Prostate gland (tissue), 2 donors: ENCODE results near the gene GSE1. TPM values are rescaled to one million over a fixed set of nuclear protein-coding genes. Genes with fewer than 3 reads are reported as not detected.

Experiments
- DNase-seq: peaks from one replicate; pipeline ENCODE4 v3.0.0-alpha.2; 2019; ENCODE audit warnings: low spot score
- H3K27ac ChIP-seq, 2 donors: fragments of 200-600 bp; sonication (generic); 2 replicates each; pipeline ENCODE4 v1.5.1; 2017 to 2019
- H3K27me3 ChIP-seq: fragments of 200-600 bp; sonication (generic); replicated peaks from 2 replicates; pipeline ENCODE4 v1.5.1; 2019; ENCODE audit not compliant: insufficient read depth
- H3K36me3 ChIP-seq, 2 donors: fragments of 200-600 bp; sonication (generic); 1 replicate in 1 of 2; 2 replicates in 1 of 2; pipeline versions ENCODE4 v1.5.1 to v1.8.1; 2017 to 2019
- H3K4me1 ChIP-seq: fragments of 200-600 bp; sonication (generic); replicated peaks from 2 replicates; pipeline ENCODE4 v1.5.1; 2019
- H3K4me3 ChIP-seq, 2 donors: fragments of 200-600 bp; sonication (generic); 2 replicates each; pipeline ENCODE4 v1.5.1; 2017 to 2019
- H3K9me3 ChIP-seq: fragments of 200-600 bp; sonication (generic); 2 replicates; pipeline ENCODE4 v1.5.1; 2017
- POLR2A ChIP-seq: fragments of 450-650 bp; IDR thresholded peaks from one replicate; pipeline ENCODE4 v1.6.1; 2016; ENCODE audit warnings: antibody characterized with exemption, mild to moderate bottlenecking
- POLR2AphosphoS5 ChIP-seq: sonication (generic); formaldehyde crosslinking; IDR thresholded peaks from one replicate; pipeline ENCODE4 v1.6.1; 2017; ENCODE audit warnings: antibody characterized with exemption
- WGBS: methylation state at CpG from one replicate; pipeline ENCODE4 v1.1.5; 2018; 5-methylcytosine and 5-hydroxymethylcytosine counted together
- intact Hi-C: fragments of 100-400 bp; cut with DNase I; formaldehyde crosslinking; loops from one replicate; pipeline ENCODE4 v1.14.2; 2022
- total RNA-seq, 2 donors: library from RNA; depleted of rRNA; stranded (reverse); fragments of >200 nt; gene quantifications; one replicate each; pipeline ENCODE4 v1.1.0, GENCODE V29; 2016
- TF ChIP-seq, protein P1 (sequence below), 4 experiments: fragments of 200-600 bp in 2 of 4; fragments of 450-650 bp in 2 of 4; sonication (generic) in 2 of 4; IDR thresholded peaks; 1 replicate in 3 of 4; 2 replicates in 1 of 4; pipeline ENCODE4 v1.5.1; 2016 to 2019; ENCODE audit warnings: antibody characterized with exemption in 4 of 4, mild to moderate bottlenecking in 2 of 4, moderate library complexity in 2 of 4

GSE1 gene
- total RNA-seq, 2 donors from 2014 or later = 41.4 to 146 TPM

DNA sequence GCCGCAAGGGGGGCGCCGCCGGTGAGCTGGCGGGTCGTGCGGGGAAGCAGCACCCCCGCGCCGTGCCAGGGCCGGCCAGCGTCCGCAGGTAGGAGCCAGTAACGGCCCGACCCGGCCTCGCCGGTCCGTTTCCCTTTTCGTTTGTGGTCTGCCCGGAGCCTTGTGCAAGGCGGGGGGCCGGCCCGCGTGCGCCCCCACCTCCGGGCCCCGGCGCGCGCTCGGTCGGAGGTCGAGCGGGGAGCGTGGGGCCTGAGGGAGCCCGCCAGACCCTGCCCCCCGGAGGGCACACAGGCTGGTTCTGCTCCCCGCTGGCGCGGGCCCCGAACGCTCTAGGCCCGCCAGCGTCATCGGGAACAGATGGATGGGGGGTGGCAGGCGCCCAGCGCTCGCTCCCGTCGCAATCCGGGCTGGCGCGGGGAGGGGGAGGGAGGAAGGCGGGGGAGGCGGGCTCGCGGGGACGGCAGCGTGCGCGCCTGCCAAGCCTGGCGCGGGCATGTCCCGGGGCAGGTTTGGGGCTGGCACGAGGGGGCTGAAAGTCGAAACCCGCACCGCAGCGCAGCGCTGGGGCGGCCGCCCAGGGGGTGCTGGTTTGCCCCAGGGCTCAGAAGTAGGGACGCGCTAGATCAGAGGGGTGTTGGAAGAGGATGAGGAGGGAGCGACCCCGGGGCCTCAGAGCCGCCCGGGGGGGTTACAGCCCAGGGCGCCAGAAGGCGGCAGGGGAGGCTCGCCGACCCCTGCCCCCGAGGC, 1.5 kb upstream of the GSE1 start:
- peak overlapping the region; percentile 95 for H3K27ac ChIP-seq
- under 1% methylated on average over 75 of the region's 84 CpGs for WGBS
- intact Hi-C loops = loop anchor here (2.0 to 10.0 kb wide), 5 partner anchors 54 to 289 kb away; no protein-coding TSS in a partner anchor
- H3K27me3 ChIP-seq = no peaks in the 10 kb centered on the region
- peak overlapping the region; percentile 58 to 68 for H3K4me3 ChIP-seq
- DNase-seq = peak; percentile 87
- peaks cover 40% of the 10 kb centered on the region for H3K4me1 ChIP-seq
- TF ChIP-seq, protein P1, sequence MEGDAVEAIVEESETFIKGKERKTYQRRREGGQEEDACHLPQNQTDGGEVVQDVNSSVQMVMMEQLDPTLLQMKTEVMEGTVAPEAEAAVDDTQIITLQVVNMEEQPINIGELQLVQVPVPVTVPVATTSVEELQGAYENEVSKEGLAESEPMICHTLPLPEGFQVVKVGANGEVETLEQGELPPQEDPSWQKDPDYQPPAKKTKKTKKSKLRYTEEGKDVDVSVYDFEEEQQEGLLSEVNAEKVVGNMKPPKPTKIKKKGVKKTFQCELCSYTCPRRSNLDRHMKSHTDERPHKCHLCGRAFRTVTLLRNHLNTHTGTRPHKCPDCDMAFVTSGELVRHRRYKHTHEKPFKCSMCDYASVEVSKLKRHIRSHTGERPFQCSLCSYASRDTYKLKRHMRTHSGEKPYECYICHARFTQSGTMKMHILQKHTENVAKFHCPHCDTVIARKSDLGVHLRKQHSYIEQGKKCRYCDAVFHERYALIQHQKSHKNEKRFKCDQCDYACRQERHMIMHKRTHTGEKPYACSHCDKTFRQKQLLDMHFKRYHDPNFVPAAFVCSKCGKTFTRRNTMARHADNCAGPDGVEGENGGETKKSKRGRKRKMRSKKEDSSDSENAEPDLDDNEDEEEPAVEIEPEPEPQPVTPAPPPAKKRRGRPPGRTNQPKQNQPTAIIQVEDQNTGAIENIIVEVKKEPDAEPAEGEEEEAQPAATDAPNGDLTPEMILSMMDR (IDR thresholded peaks at IDR 0.05) = peak in 2 of 4 experiments; percentile 19 to 22
- TF ChIP-seq POLR2A = peak; percentile 29
- no peak for TF ChIP-seq POLR2AphosphoS5
- no peaks in the 10 kb centered on the region for H3K9me3 ChIP-seq
- H3K36me3 ChIP-seq = no peaks in the 10 kb centered on the region

DNA sequence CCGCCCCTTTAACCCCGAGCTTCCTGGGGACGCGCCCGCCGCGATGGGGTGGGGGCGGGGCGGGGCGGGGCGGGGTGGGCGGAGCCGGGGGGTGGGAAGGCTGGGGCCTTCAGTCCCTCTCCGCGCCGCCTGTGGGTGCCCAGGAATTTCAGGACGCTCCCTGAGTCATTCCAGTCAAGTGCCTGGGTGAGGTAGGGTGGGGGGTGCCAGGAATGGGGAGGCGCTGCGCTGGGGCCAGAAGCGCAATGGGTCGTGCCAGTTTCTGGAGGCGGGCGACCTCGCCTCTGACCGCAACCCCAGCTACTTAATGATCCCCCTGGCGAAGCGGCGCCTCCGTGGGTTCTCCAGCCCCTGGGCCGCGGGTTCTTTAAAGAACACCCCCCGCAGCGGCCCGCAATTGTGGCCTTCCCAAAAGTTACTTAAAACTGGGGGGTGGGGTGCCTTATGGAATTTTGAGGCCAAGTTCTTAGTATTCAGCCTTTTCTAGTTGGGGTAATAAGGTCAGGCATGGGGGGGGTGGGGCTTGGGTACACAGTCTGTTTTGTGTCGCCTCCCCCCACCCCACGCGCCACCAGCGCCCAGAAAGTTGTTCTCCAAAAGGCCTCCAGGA, 826 bp upstream of the GSE1 start:
- Histone ChIP-seq H3K9me3 (no peaks in the 10 kb centered on the region), H3K4me1 (peaks cover 41% of the 10 kb centered on the region), H3K27me3 (no peaks in the 10 kb centered on the region), H3K4me3 (peak overlapping the region; percentile 58 to 68), H3K27ac (peak overlapping the region; percentile 95), H3K36me3 (no peaks in the 10 kb centered on the region)
- TF ChIP-seq, protein P1 (IDR thresholded peaks at IDR 0.05) = no peak
- peak; percentile 15 for TF ChIP-seq POLR2A
- intact Hi-C loops = loop anchor here (5.0 to 10.0 kb wide), 4 partner anchors 55 to 290 kb away; no protein-coding TSS in a partner anchor
- 4% methylated on average over 18 of the region's 38 CpGs for WGBS
- peak; percentile 87 for DNase-seq

DNA sequence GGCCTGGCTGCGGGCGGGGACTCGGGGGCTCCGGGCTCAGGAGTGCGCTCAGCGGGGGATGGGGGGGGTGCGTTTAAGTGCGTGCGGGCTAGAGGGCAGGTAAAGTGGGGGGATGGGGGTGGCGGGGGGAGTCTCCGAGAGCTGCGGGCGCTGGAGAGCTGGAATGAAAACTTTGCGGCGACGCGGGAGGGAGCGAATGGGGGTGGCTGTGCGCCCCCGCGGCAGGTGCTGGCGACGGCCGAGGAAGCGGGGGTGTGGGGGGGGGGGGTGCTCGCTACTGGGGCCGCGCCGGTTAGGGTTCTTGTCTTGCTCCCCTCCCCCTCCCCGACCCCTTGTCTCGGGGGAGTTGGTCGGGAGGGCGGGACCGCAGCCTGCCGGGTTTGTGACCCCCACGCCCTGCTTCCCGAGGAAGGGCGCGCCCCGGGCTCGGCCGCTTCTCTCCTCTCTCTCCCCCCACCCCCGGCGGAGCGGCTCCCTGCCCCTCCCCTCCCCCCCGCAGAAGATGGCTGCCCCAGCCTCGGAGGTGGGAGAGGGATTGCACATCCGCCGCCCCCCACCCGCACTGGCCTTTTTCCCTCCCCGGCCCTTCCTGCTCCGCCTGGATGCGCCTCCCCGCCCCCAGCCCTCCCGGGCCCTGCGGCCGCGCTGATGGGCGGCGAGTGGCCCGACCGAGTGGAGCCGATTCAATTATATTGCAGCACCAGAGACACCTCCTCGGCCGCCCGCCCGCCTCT, 649 bp downstream of the GSE1 start:
- Histone ChIP-seq H3K27me3 (no peaks in the 10 kb centered on the region), H3K27ac (peak overlapping the region; percentile 95), H3K36me3 (no peaks in the 10 kb centered on the region), H3K9me3 (no peaks in the 10 kb centered on the region), H3K4me3 (peak overlapping the region; percentile 58 to 68), H3K4me1 (peaks cover 38% of the 10 kb centered on the region)
- intact Hi-C loops = loop anchor here (5.0 to 10.0 kb wide), 4 partner anchors 56 to 291 kb away; no protein-coding TSS in a partner anchor
- 6% methylated on average over 48 of the region's 67 CpGs for WGBS
- TF ChIP-seq POLR2A (no peak), POLR2AphosphoS5 (no peak)
- TF ChIP-seq, protein P1 (IDR thresholded peaks at IDR 0.05) = no peak
- DNase-seq = peak; percentile 42

DNA sequence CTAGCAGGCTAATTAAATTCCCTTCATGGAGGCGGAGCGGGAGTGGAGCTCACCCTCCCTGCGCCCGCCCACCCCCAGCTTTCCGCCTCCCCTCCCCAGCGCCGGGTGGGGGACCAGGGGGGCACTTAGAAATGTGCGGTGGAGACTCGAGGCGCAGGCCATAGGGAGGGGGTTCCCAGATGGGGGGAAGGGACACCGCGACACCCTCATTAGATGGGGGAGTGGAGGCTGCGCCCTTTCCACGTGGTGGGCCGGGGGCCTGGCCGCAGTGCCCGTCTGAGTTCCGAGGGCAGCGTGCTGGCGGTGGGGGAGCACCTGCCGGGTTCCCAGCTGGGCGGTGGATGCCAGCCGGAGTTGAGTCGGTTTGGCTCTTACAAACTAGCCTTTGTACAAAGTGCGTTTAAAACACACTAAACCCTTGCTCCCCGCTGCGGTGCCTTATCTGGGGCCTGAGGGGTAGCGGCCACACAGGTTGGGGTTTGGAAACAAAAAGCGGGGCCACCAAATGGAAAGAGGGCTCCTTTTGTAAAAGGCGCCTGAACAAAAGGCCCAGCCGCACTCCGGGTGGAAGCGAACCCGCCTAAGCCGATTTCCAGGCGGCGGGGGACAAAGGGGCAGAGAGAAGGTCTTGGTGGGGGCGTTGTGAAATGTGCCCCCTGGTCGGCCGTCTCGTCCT, 1.4 kb downstream of the GSE1 start:
- Histone ChIP-seq H3K4me1 (peaks cover 38% of the 10 kb centered on the region), H3K27ac (peak overlapping the region; percentile 95), H3K9me3 (no peaks in the 10 kb centered on the region), H3K36me3 (no peaks in the 10 kb centered on the region), H3K4me3 (peak overlapping the region; percentile 58 to 68), H3K27me3 (no peaks in the 10 kb centered on the region)
- whole genome bisulfite sequencing = 57% methylated on average over 36 of the region's 41 CpGs
- TF ChIP-seq, protein P1 (IDR thresholded peaks at IDR 0.05) = no peak
- TF ChIP-seq POLR2AphosphoS5 (no peak), POLR2A (no peak)
- intact Hi-C loops = loop anchor here (5.0 to 10.0 kb wide), 5 partner anchors 57 to 337 kb away; no protein-coding TSS in a partner anchor
- no peak for DNase-seq
